Hepatocyte (in vitro differentiated cells): Measurements from ENCODE around the gene CDH18. TPM values are rescaled to one million over a fixed set of nuclear protein-coding genes. Genes with fewer than 3 reads are reported as not detected.

Experiments
- DNase-seq: peaks from one replicate; pipeline ENCODE4 v3.0.0-alpha.2; 2016; ENCODE audit warnings: low spot score
- H2AFZ ChIP-seq: fragments of 200-600 bp; sonication (generic); 2 replicates; pipeline ENCODE4 v1.6.0; 2016; ENCODE audit warnings: antibody characterized with exemption, mild to moderate bottlenecking
- H3K27ac ChIP-seq: fragments of 200-600 bp; sonication (generic); 2 replicates; pipeline ENCODE4 v1.5.1; 2016; ENCODE audit warnings: mild to moderate bottlenecking
- H3K27me3 ChIP-seq: fragments of 200-600 bp; sonication (generic); 2 replicates; pipeline ENCODE4 v1.6.1; 2016
- H3K36me3 ChIP-seq: fragments of 200-600 bp; sonication (generic); replicated peaks from 2 replicates; pipeline ENCODE4 v1.5.1; 2016; ENCODE audit warnings: low read depth; ENCODE audit not compliant: insufficient read depth
- H3K4me1 ChIP-seq: fragments of 200-600 bp; sonication (generic); 2 replicates; pipeline ENCODE4 v1.5.1; 2016; ENCODE audit warnings: mild to moderate bottlenecking, moderate library complexity; ENCODE audit not compliant: insufficient read depth
- H3K4me2 ChIP-seq: fragments of 200-600 bp; sonication (generic); 2 replicates; pipeline ENCODE4 v1.6.0; 2016
- H3K4me3 ChIP-seq: fragments of 200-600 bp; sonication (generic); 2 replicates; pipeline ENCODE4 v1.5.1; 2016; ENCODE audit warnings: mild to moderate bottlenecking
- H3K79me2 ChIP-seq: fragments of 200-600 bp; sonication (generic); 2 replicates; pipeline ENCODE4 v1.6.0; 2017; ENCODE audit warnings: mild to moderate bottlenecking
- H3K9me2 ChIP-seq: fragments of 200-600 bp; sonication (generic); replicated peaks from 2 replicates; pipeline ENCODE4 v1.6.0; 2017; ENCODE audit warnings: mild to moderate bottlenecking; ENCODE audit not compliant: insufficient read depth
- H3K9me3 ChIP-seq: fragments of 200-600 bp; sonication (generic); 2 replicates; pipeline ENCODE4 v1.5.1; 2016; ENCODE audit warnings: low read depth, mild to moderate bottlenecking
- H4K20me1 ChIP-seq: fragments of 200-600 bp; sonication (generic); 2 replicates; pipeline ENCODE4 v1.6.0; 2016; ENCODE audit warnings: mild to moderate bottlenecking; ENCODE audit not compliant: insufficient read depth, poor library complexity, severe bottlenecking
- EZH2 ChIP-seq: fragments of 200-600 bp; sonication (generic); IDR thresholded peaks from 2 replicates; pipeline ENCODE4 v1.6.1; 2016; ENCODE audit warnings: antibody characterized with exemption, mild to moderate bottlenecking, borderline replicate concordance
- EZH2phosphoT487 ChIP-seq: fragments of 200-600 bp; sonication (generic); IDR thresholded peaks from one replicate; pipeline ENCODE4 v1.6.1; 2018; ENCODE audit warnings: antibody characterized with exemption, mild to moderate bottlenecking, low read depth, moderate library complexity; ENCODE audit not compliant: unreplicated experiment, severe bottlenecking
- WGBS: methylation state at CpG from one replicate; pipeline ENCODE4 v1.1.6; 2016; ENCODE audit warnings: low lambda C conversion rate; ENCODE audit errors: missing lambda C conversion rate; 5-methylcytosine and 5-hydroxymethylcytosine counted together
- polyA plus RNA-seq: library from polyadenylated mRNA; unstranded; fragments of >200 nt; fragmentation: Nextera tagmentation; extraction: Ambion mirVana; gene quantifications from 2 replicates; pipeline ENCODE4 v1.2.1, GENCODE V29; 2016
- total RNA-seq: library from RNA; depleted of rRNA; stranded (reverse); fragments of >200 nt; gene quantifications from 2 replicates; pipeline ENCODE4 v1.2.3, GENCODE V29; 2014
- TF ChIP-seq, protein P1 (sequence below): fragments of 200-600 bp; sonication (generic); IDR thresholded peaks from 2 replicates; pipeline ENCODE4 v1.5.1; 2016; ENCODE audit warnings: antibody characterized with exemption, mild to moderate bottlenecking; ENCODE audit not compliant: poor library complexity

CDH18 gene
- total and polyA plus RNA-seq, 2 experiments from 2014 or later: 0.71 to 1.5 TPM

DNA sequence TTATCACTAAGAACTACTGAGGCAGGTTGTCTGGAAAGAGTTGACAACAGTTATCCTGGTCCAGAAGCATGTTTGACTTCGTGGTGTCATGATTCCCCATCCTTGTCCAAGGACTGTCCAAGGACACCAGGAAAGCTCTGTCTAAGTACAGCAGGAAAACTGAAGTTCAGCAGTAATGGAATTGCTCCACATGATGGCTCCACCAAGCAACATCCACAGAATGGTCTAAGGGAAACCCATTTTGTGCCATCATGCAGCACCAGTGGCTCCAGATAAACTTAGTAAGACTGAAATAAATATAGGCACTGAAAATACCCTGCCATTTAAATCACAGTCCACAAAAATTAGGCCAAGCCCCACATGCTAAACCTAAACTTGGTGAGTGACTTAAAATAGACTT, 192.8 kb downstream of the CDH18 start:
- Histone ChIP-seq H3K79me2 (no peaks in the 10 kb centered on the region), H3K27me3 (no peaks in the 10 kb centered on the region), H3K36me3 (no peaks in the 10 kb centered on the region), H4K20me1 (no peaks in the 10 kb centered on the region), H2AFZ (no peak overlapping the region), H3K9me2 (no peaks in the 10 kb centered on the region), H3K27ac (no peak overlapping the region), H3K4me2 (no peak overlapping the region), H3K9me3 (no peaks in the 10 kb centered on the region), H3K4me3 (no peak overlapping the region), H3K4me1 (no peaks in the 10 kb centered on the region)
- TF ChIP-seq EZH2 (no peak), EZH2phosphoT487 (no peak)
- TF ChIP-seq, protein P1, sequence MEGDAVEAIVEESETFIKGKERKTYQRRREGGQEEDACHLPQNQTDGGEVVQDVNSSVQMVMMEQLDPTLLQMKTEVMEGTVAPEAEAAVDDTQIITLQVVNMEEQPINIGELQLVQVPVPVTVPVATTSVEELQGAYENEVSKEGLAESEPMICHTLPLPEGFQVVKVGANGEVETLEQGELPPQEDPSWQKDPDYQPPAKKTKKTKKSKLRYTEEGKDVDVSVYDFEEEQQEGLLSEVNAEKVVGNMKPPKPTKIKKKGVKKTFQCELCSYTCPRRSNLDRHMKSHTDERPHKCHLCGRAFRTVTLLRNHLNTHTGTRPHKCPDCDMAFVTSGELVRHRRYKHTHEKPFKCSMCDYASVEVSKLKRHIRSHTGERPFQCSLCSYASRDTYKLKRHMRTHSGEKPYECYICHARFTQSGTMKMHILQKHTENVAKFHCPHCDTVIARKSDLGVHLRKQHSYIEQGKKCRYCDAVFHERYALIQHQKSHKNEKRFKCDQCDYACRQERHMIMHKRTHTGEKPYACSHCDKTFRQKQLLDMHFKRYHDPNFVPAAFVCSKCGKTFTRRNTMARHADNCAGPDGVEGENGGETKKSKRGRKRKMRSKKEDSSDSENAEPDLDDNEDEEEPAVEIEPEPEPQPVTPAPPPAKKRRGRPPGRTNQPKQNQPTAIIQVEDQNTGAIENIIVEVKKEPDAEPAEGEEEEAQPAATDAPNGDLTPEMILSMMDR: peak; percentile 34
- DNase-seq: peak; percentile 32
- WGBS: 57% methylated on average over 1 of the region's 1 CpG

DNA sequence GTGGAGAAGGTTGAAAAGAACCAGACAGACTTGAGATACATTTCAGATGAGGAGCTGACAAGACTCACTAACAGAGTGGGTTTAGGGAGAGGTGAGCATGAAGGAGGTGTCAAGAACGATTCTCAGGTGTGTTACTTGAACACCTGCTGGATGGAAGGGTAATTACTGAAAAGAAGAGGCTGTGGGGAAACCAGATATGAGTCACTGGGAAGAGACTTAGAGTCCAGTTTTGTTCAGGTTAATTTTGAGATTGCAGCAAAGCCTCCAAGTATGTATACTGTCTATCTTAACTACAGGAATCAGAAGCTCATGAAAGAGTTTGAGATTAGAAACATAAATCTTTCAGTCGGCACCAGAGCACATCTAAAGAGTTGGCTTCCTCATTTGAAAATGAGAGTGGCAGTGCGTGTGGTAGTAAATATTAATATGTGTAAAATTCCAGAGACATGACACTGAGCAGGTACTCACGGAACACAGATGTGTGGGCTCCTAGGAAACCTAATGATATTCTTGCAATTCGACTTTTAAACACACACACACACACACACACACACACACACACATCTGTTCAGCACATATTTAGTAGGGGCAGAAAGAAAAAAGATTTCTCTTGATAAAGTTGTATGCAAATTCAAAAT, 197.1 kb downstream of the CDH18 start:
- Histone ChIP-seq H3K4me2 (no peak overlapping the region), H3K4me3 (no peak overlapping the region), H3K27me3 (no peaks in the 10 kb centered on the region), H3K9me2 (no peaks in the 10 kb centered on the region), H3K9me3 (no peaks in the 10 kb centered on the region), H4K20me1 (no peaks in the 10 kb centered on the region), H3K79me2 (no peaks in the 10 kb centered on the region), H2AFZ (no peak overlapping the region), H3K36me3 (no peaks in the 10 kb centered on the region), H3K27ac (no peak overlapping the region), H3K4me1 (no peaks in the 10 kb centered on the region)
- no peak for TF ChIP-seq EZH2phosphoT487
- TF ChIP-seq EZH2: no peak
- TF ChIP-seq, protein P1: no peak
- 71% methylated on average over 5 of the region's 5 CpGs for WGBS
- no peak for DNase-seq

DNA sequence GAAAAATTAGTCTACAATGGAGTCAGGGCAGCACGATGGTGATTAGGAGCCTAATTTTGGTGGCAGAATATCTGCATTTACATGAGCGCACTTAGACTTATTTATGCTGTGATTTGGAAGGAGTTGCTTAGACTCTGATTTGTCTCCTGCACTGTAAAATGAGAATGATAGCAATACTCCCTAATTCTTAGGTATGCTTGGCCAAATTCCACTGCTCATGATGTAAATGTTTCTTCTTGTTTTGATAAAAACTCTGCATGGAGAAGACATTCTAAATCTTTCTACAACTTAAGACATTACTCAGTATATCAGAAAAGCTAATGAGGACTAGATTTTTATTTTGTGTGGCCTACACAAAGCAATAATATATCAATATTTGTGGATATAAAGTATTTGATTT, 205.4 kb downstream of the CDH18 start:
- H3K79me2 ChIP-seq: no peaks in the 10 kb centered on the region
- H3K4me1 ChIP-seq: no peaks in the 10 kb centered on the region
- no peak for DNase-seq

More for the DNA sequence above, 205.4 kb downstream of the CDH18 start:
- Histone ChIP-seq H3K27ac (no peak overlapping the region), H3K36me3 (no peaks in the 10 kb centered on the region), H3K4me2 (no peak overlapping the region), H3K9me3 (no peaks in the 10 kb centered on the region), H3K9me2 (no peaks in the 10 kb centered on the region), H3K27me3 (no peaks in the 10 kb centered on the region), H3K4me3 (no peak overlapping the region), H4K20me1 (no peaks in the 10 kb centered on the region), H2AFZ (no peak overlapping the region)
- TF ChIP-seq EZH2phosphoT487: no peak
- TF ChIP-seq EZH2: no peak
- TF ChIP-seq, protein P1: no peak
- WGBS: 96% methylated on average over 2 of the region's 2 CpGs
